NCI-H524 treated with DMSO at 0.1 percent for 48 hours (cell line): ENCODE results near the gene KLF1.
"Not testable (repeated sequence)": the region's sequence is repeated elsewhere in the genome, so short reads cannot be mapped to it uniquely, and the experiment has no call there.

ENCODE experiments used
- DNase-seq: peaks from one replicate; lab custom pipeline; 2025; lab: John Stamatoyannopoulos, UW

Gene KLF1

GRCh38 chr19:12886969-12887747 lies at the start of gene KLF1:
Gene KLF1 (minus strand): TSS chr19:12887201. CDS start chr19:12887140, 61 bp downstream.
- DNase-seq: no peak

- DNase-seq: no peak
These were observed 49.6 kb upstream of the KLF1 start for GRCh38 chr19:12936582-12936981.

GRCh38 chr19:12935071-12935470 lies 48.1 kb upstream of the KLF1 start:
- DNase-seq: no peak

- DNase-seq: peak; percentile 54
These were observed 46.5 kb upstream of the KLF1 start, which contains the start of gene FARSA for GRCh38 chr19:12933287-12934072. Gene FARSA (minus strand): TSS chr19:12933711. CDS start chr19:12933696, 15 bp downstream.

GRCh38 chr19:12932392-12933286 lies 45.6 kb upstream of the KLF1 start:
- no peak for DNase-seq

GRCh38 chr19:12930002-12930645 lies 43.1 kb upstream of the KLF1 start:
- no peak for DNase-seq

GRCh38 chr19:12924621-12925310 lies 37.8 kb upstream of the KLF1 start:
- no peak for DNase-seq

- no peak for DNase-seq
These were observed 36.0 kb upstream of the KLF1 start for GRCh38 chr19:12922959-12923358.

- no peak for DNase-seq
These were observed 34.0 kb upstream of the KLF1 start for GRCh38 chr19:12921047-12921446.

- no peak for DNase-seq
These were observed 31.3 kb upstream of the KLF1 start for GRCh38 chr19:12918253-12918652.

- DNase-seq: not testable (repeated sequence)
These were observed 28.9 kb upstream of the KLF1 start for GRCh38 chr19:12915860-12916259.

GRCh38 chr19:12913851-12914690 lies 27.1 kb upstream of the KLF1 start:
- DNase-seq: no peak

- DNase-seq: peak; percentile 98
These were observed 26.1 kb upstream of the KLF1 start for GRCh38 chr19:12913011-12913561.

- peak; percentile 10 for DNase-seq
These were observed 25.6 kb upstream of the KLF1 start for GRCh38 chr19:12912571-12912970.

- no peak for DNase-seq
These were observed 20.2 kb upstream of the KLF1 start for GRCh38 chr19:12907166-12907565.

GRCh38 chr19:12899891-12900518 lies 13.0 kb upstream of the KLF1 start:
- no peak for DNase-seq

- no peak for DNase-seq
These were observed 9.5 kb upstream of the KLF1 start for GRCh38 chr19:12896460-12896859.

GRCh38 chr19:12893582-12893981 lies 6.6 kb upstream of the KLF1 start:
- DNase-seq: no peak

GRCh38 chr19:12891553-12892021 lies 4.6 kb upstream of the KLF1 start:
- DNase-seq: no peak
